Measurements from ENCODE around the gene TRIM38.
A peak's percentile ranks its signal among the peaks of the same experiment; 100 is the strongest.
"Not testable (repeated sequence)": the region's sequence is repeated elsewhere in the genome, so short reads cannot be mapped to it uniquely, and the experiment has no call there.

Gene TRIM38

GRCh38 chr6:25943887-25944286, 18.7 kb upstream of the TRIM38 start:
- no peak for DNase-seq

GRCh38 chr6:25944688-25945574, 17.7 kb upstream of the TRIM38 start:
- no peak for DNase-seq

GRCh38 chr6:25945738-25946137, 16.9 kb upstream of the TRIM38 start:
- not testable (repeated sequence) for DNase-seq

- DNase-seq: no peak
Measured at GRCh38 chr6:25946631-25947030, 16.0 kb upstream of the TRIM38 start.

GRCh38 chr6:25947492-25947891, 15.1 kb upstream of the TRIM38 start:
- not testable (repeated sequence) for DNase-seq

- no peak for DNase-seq
Measured at GRCh38 chr6:25949695-25950094, 12.9 kb upstream of the TRIM38 start.

- DNase-seq: no peak
Measured at GRCh38 chr6:25950297-25950696, 12.3 kb upstream of the TRIM38 start.

- DNase-seq: no peak
Measured at GRCh38 chr6:25951296-25952032, 11.1 kb upstream of the TRIM38 start.

GRCh38 chr6:25952535-25952934, 10.1 kb upstream of the TRIM38 start:
- DNase-seq: no peak

GRCh38 chr6:25953733-25954132, 8.9 kb upstream of the TRIM38 start:
- no peak for DNase-seq

- no peak for DNase-seq
Measured at GRCh38 chr6:25954756-25955155, 7.8 kb upstream of the TRIM38 start.

GRCh38 chr6:25956226-25956625, 6.4 kb upstream of the TRIM38 start:
- DNase-seq: no peak

GRCh38 chr6:25958700-25959162, 3.9 kb upstream of the TRIM38 start:
- no peak for DNase-seq

GRCh38 chr6:25959890-25960536, 2.6 kb upstream of the TRIM38 start:
- no peak for DNase-seq

GRCh38 chr6:25960734-25961133, 1.9 kb upstream of the TRIM38 start:
- no peak for DNase-seq

GRCh38 chr6:25961619-25962148, 918 bp upstream of the TRIM38 start:
- DNase-seq: no peak

- DNase-seq: peak; percentile 23 to 33
Measured at GRCh38 chr6:25963426-25964123, 973 bp downstream of the TRIM38 start.

- no peak for DNase-seq
Measured at GRCh38 chr6:25965058-25965457, 2.5 kb downstream of the TRIM38 start.

GRCh38 chr6:25966711-25967110, 4.1 kb downstream of the TRIM38 start:
- no peak for DNase-seq

GRCh38 chr6:25968769-25969168, 6.2 kb downstream of the TRIM38 start:
- DNase-seq: no peak

- DNase-seq: peak; percentile 38 to 56
Measured at GRCh38 chr6:25971187-25971821, 8.7 kb downstream of the TRIM38 start.

- DNase-seq: no peak
Measured at GRCh38 chr6:25972128-25972527, 9.5 kb downstream of the TRIM38 start.
